ENCODE measurements around the gene CEP350. TPM values are rescaled to one million over a fixed set of nuclear protein-coding genes. Genes with fewer than 3 reads are reported as not detected.

Gene CEP350
- polyA plus RNA-seq, 1 experiment: 5.4 TPM

DNA sequence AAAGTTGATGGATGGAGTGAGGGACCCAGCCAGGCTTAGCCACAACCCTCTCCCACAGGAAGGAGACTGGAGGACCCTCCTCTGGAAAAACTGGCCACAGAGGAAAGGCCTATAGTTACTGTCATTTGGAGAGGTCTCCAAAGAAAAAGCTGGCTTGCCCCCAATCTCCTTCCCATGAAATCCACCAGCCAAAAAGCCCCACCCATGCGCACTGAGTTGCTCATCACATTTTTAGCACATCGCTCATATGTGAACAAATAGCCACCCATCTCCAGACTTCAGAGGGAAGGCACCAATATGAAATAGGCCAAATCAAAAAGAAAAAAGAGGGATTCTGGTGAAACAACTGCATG lies 163.1 kb downstream of the CEP350 start:
- CTCF ChIA-PET: interaction anchor here (1.0 kb wide), 1 partner anchor 11 kb away, joined by 3 read pairs; no protein-coding TSS in a partner anchor

DNA sequence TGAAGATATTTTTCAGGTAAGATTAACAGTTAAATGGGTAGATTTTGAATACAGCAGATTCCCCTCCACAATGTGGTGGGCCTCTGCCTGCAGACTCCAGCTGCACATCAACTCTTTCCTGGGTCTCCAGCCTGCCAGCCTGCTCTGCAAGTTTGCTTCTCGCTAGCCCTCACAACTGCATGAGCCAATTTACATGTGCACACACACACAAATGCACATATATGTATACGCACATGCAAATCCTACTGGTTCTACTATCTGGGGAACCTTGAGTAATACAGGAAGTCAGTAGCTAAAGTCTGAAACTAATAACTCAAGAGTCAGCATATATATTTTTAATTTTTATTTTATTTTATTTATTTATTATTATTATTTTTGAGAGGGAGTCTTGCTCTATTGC lies 165.2 kb downstream of the CEP350 start:
- POLR2A ChIA-PET: no interaction called here
- CTCF ChIA-PET: no interaction called here

More for the DNA sequence above, 163.1 kb downstream of the CEP350 start:
- H3K4me3 ChIP-seq (ENCODE audit: low read depth, low read length): no peak overlapping the region
- TF ChIP-seq, protein P1, sequence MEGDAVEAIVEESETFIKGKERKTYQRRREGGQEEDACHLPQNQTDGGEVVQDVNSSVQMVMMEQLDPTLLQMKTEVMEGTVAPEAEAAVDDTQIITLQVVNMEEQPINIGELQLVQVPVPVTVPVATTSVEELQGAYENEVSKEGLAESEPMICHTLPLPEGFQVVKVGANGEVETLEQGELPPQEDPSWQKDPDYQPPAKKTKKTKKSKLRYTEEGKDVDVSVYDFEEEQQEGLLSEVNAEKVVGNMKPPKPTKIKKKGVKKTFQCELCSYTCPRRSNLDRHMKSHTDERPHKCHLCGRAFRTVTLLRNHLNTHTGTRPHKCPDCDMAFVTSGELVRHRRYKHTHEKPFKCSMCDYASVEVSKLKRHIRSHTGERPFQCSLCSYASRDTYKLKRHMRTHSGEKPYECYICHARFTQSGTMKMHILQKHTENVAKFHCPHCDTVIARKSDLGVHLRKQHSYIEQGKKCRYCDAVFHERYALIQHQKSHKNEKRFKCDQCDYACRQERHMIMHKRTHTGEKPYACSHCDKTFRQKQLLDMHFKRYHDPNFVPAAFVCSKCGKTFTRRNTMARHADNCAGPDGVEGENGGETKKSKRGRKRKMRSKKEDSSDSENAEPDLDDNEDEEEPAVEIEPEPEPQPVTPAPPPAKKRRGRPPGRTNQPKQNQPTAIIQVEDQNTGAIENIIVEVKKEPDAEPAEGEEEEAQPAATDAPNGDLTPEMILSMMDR (IDR thresholded peaks at IDR 0.05; ENCODE audit: insufficient read depth, low read depth, low read length): no peak
- POLR2A ChIA-PET: interaction anchor here (0.7 kb wide), 1 partner anchor 15 kb away, joined by 3 read pairs; no protein-coding TSS in a partner anchor
- peak; percentile 56 for DNase-seq (ENCODE audit: low read depth)
- H3K36me3 ChIP-seq (ENCODE audit: control insufficient read depth, insufficient read depth, low read length): no peaks in the 10 kb centered on the region
- no peaks in the 10 kb centered on the region for H3K27me3 ChIP-seq (ENCODE audit: control insufficient read depth, insufficient read depth, low read length)

DNA sequence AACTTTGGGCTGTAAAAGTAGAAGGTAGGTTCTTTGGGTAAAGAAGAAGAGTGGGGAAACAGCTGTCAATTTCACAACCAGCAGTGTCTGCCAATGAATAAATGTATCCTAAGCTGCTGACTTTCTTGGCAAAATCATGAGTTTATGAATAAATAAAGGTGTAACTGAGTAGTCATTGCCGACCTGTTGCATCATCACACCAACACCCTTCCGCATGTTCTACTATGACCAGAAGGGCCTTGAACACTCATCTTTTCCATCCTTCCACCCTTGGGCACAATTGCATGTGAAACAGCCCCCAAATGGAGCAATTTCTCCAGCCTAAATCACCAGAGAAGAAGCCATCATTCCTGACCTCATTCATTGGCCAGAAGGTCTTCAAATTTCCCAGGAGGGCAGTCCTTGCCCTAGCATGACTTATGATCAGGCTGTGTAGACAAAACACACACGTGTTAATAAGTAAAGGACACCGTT lies 168.9 kb downstream of the CEP350 start:
- no peaks in the 10 kb centered on the region for H3K27me3 ChIP-seq (ENCODE audit: control insufficient read depth, insufficient read depth, low read length)
- no peak overlapping the region for H3K4me3 ChIP-seq (ENCODE audit: low read depth, low read length)
- ChIA-PET POLR2A (no interaction called here), CTCF (interaction anchor here (1.3 to 1.7 kb wide), 2 partner anchors 10 to 29 kb away, joined by 3 to 6 read pairs; no protein-coding TSS in a partner anchor)
- H3K36me3 ChIP-seq (ENCODE audit: control insufficient read depth, insufficient read depth, low read length): no peaks in the 10 kb centered on the region
- TF ChIP-seq, protein P1 (IDR thresholded peaks at IDR 0.05; ENCODE audit: insufficient read depth, low read depth, low read length): no peak
- DNase-seq (ENCODE audit: low read depth): no peak

More for the DNA sequence above, 165.2 kb downstream of the CEP350 start:
- no peak for DNase-seq (ENCODE audit: low read depth)
- H3K36me3 ChIP-seq (ENCODE audit: control insufficient read depth, insufficient read depth, low read length): no peaks in the 10 kb centered on the region
- TF ChIP-seq, protein P1 (IDR thresholded peaks at IDR 0.05; ENCODE audit: insufficient read depth, low read depth, low read length): no peak
- H3K27me3 ChIP-seq (ENCODE audit: control insufficient read depth, insufficient read depth, low read length): no peaks in the 10 kb centered on the region
- H3K4me3 ChIP-seq (ENCODE audit: low read depth, low read length): no peak overlapping the region

DNA sequence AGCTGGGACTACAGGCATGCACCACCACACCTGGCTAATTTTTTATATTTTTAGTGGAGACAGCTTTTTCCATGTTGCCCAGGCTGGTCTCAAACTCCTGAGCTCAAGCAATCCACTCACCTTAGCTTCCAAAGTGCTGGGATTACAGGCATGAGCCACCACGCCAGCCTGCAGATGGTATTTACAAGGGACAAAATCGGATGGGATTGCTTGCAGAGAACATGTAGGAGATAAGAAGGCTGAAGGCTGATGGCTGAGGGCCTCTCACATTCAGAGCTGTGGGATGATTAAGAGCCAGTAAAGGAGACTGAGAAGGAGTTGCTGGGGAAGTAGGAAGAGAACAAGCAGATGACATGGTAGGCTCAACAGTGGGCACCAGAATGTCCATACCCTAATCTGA lies 176.0 kb downstream of the CEP350 start:
- TF ChIP-seq, protein P1 (IDR thresholded peaks at IDR 0.05; ENCODE audit: insufficient read depth, low read depth, low read length): no peak

DNA sequence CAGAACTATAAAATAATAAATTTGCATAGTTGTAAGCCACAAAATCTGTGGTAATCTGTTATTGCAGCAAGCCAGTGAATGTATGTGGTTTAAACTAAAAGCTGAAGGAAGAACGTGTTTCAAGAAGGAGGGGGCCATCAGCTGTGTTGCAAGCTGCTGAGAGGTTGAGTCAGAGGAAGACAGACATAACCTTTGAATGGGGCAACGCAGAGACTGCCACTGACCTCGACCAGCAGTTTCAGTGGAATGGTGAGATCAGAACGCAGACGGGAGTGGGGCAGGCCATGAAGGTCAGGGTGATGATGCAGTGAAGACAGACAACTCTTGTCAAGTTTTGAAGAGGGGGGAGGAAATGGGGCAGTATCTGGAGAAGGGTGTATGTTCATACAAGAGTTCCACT lies 176.9 kb downstream of the CEP350 start:
- no peaks in the 10 kb centered on the region for H3K36me3 ChIP-seq (ENCODE audit: control insufficient read depth, insufficient read depth, low read length)
- ChIA-PET CTCF (interaction anchor here (1.4 to 1.6 kb wide), 2 partner anchors 11 to 36 kb away, joined by 3 read pairs; no protein-coding TSS in a partner anchor), POLR2A (no interaction called here)
- no peak overlapping the region for H3K4me3 ChIP-seq (ENCODE audit: low read depth, low read length)
- no peaks in the 10 kb centered on the region for H3K27me3 ChIP-seq (ENCODE audit: control insufficient read depth, insufficient read depth, low read length)
- TF ChIP-seq, protein P1 (IDR thresholded peaks at IDR 0.05; ENCODE audit: insufficient read depth, low read depth, low read length): no peak
- DNase-seq (ENCODE audit: low read depth): peak; percentile 52

More for the DNA sequence above, 176.0 kb downstream of the CEP350 start:
- H3K27me3 ChIP-seq (ENCODE audit: control insufficient read depth, insufficient read depth, low read length): no peaks in the 10 kb centered on the region
- POLR2A ChIA-PET: no interaction called here
- no peak for DNase-seq (ENCODE audit: low read depth)
- H3K36me3 ChIP-seq (ENCODE audit: control insufficient read depth, insufficient read depth, low read length): no peaks in the 10 kb centered on the region
- CTCF ChIA-PET: no interaction called here
- no peak overlapping the region for H3K4me3 ChIP-seq (ENCODE audit: low read depth, low read length)

Measured in BJ (cell line).